GM23338 (cell line): ENCODE measurements around the gene EXOC6B. TPM values are rescaled to one million over a fixed set of nuclear protein-coding genes. Genes with fewer than 3 reads are reported as not detected.

ENCODE experiments used
- ATAC-seq: fragments of 200-7000 bp; cut with Tn5 transposase; 3 replicates; pipeline ENCODE4 v1.9.1; 2020
- DNase-seq: peaks from one replicate; pipeline ENCODE4 v3.0.0-alpha.2; 2015; ENCODE audit warnings: low spot score
- H2AFZ ChIP-seq: fragments of 200-600 bp; sonication (generic); 2 replicates; pipeline ENCODE4 v1.8.0; 2016; ENCODE audit warnings: antibody characterized with exemption, mild to moderate bottlenecking, moderate library complexity
- H3F3A ChIP-seq: fragments of 200-600 bp; sonication (generic); replicated peaks from 2 replicates; pipeline ENCODE4 v1.8.0; 2017; ENCODE audit warnings: antibody characterized with exemption, mixed run types, low read depth
- H3K27ac ChIP-seq: fragments of 200-600 bp; sonication (generic); 2 replicates; pipeline ENCODE4 v1.6.1; 2016; ENCODE audit warnings: low read depth
- H3K27me3 ChIP-seq: fragments of 200-600 bp; sonication (generic); 2 replicates; pipeline ENCODE4 v1.8.0; 2016; ENCODE audit warnings: mild to moderate bottlenecking, mixed run types, moderate library complexity; ENCODE audit not compliant: insufficient read depth
- H3K36me3 ChIP-seq: fragments of 200-600 bp; sonication (generic); 2 replicates; pipeline ENCODE4 v1.8.0; 2016; ENCODE audit warnings: mild to moderate bottlenecking; ENCODE audit not compliant: insufficient read depth
- H3K4me1 ChIP-seq: fragments of 200-600 bp; sonication (generic); 2 replicates; pipeline ENCODE4 v1.8.0; 2016; ENCODE audit warnings: mild to moderate bottlenecking, moderate library complexity; ENCODE audit not compliant: insufficient read depth
- H3K4me2 ChIP-seq: fragments of 200-600 bp; sonication (generic); 2 replicates; pipeline ENCODE4 v1.7.1; 2017; ENCODE audit warnings: mixed run types
- H3K4me3 ChIP-seq: fragments of 200-600 bp; sonication (generic); 2 replicates; pipeline ENCODE4 v1.6.1; 2016; ENCODE audit warnings: mixed run types
- H3K79me2 ChIP-seq: fragments of 200-600 bp; sonication (generic); replicated peaks from 2 replicates; pipeline ENCODE4 v1.8.0; 2017; ENCODE audit warnings: mild to moderate bottlenecking; ENCODE audit not compliant: insufficient read depth
- H3K9me2 ChIP-seq: fragments of 200-600 bp; sonication (generic); 2 replicates; pipeline ENCODE4 v1.8.0; 2017; ENCODE audit not compliant: insufficient read depth
- H4K20me1 ChIP-seq: fragments of 200-600 bp; sonication (generic); replicated peaks from 2 replicates; pipeline ENCODE4 v1.8.0; 2017; ENCODE audit warnings: mild to moderate bottlenecking; ENCODE audit not compliant: insufficient read depth
- H3K27ac Mint-ChIP-seq: 2 replicates; pipeline ENCODE4 v1.8.0; 2020; ENCODE audit warnings: inconsistent platforms, mild to moderate bottlenecking, moderate library complexity, mixed read lengths
- H3K27me3 Mint-ChIP-seq: 3 replicates; pipeline ENCODE4 v1.8.0; 2022; ENCODE audit warnings: low read depth, mild to moderate bottlenecking, moderate library complexity, mixed read lengths, inconsistent platforms; ENCODE audit not compliant: insufficient read depth, poor library complexity
- H3K36me3 Mint-ChIP-seq: 3 replicates; pipeline ENCODE4 v1.8.0; 2021; ENCODE audit warnings: low read depth, mild to moderate bottlenecking, inconsistent platforms, moderate library complexity, mixed read lengths
- H3K4me1 Mint-ChIP-seq: 3 replicates; pipeline ENCODE4 v1.8.0; 2020; ENCODE audit warnings: mild to moderate bottlenecking, inconsistent platforms, mixed read lengths
- H3K4me3 Mint-ChIP-seq: 3 replicates; pipeline ENCODE4 v1.8.0; 2021; ENCODE audit warnings: moderate library complexity, mild to moderate bottlenecking, inconsistent platforms, mixed read lengths
- H3K9me3 Mint-ChIP-seq: 3 replicates; pipeline ENCODE4 v1.8.0; 2020; ENCODE audit warnings: moderate library complexity, mild to moderate bottlenecking, inconsistent platforms, mixed read lengths
- CREB1 ChIP-seq: fragments of 250-450 bp; sonication (Bioruptor Pico); IDR thresholded peaks from 2 replicates; pipeline ENCODE4 v1.5.0; 2020; ENCODE audit warnings: low read depth, mild to moderate bottlenecking, moderate library complexity
- EZH2 ChIP-seq: fragments of 200-600 bp; sonication (generic); IDR thresholded peaks from one replicate; pipeline ENCODE4 v1.8.0; 2017; ENCODE audit warnings: antibody characterized with exemption, mild to moderate bottlenecking, low read depth; ENCODE audit not compliant: unreplicated experiment
- EZH2phosphoT487 ChIP-seq: fragments of 200-600 bp; sonication (generic); IDR thresholded peaks from one replicate; pipeline ENCODE4 v1.8.1; 2018; ENCODE audit warnings: antibody characterized with exemption; ENCODE audit not compliant: unreplicated experiment
- NANOG ChIP-seq: IDR thresholded peaks from 2 replicates; pipeline ENCODE4 v1.6.1; 2016; ENCODE audit warnings: antibody characterized with exemption, borderline replicate concordance
- POLR2AphosphoS5 ChIP-seq: IDR thresholded peaks from 2 replicates; pipeline ENCODE4 v1.6.1; 2016; ENCODE audit warnings: antibody characterized with exemption, low read depth
- REST ChIP-seq: IDR thresholded peaks from one replicate; pipeline ENCODE4 v1.6.1; 2018; ENCODE audit warnings: antibody characterized with exemption; ENCODE audit not compliant: unreplicated experiment
- ZNF114 ChIP-seq: fragments of 250-450 bp; sonication (Bioruptor Pico); IDR thresholded peaks from 2 replicates; pipeline ENCODE4 v1.5.0; 2020; ENCODE audit warnings: mild to moderate bottlenecking, moderate library complexity
- ZNF331 ChIP-seq: fragments of 250-450 bp; sonication (Bioruptor Pico); IDR thresholded peaks from 2 replicates; pipeline ENCODE4 v1.5.0; 2020; ENCODE audit warnings: low read depth, mild to moderate bottlenecking, moderate library complexity
- polyA plus RNA-seq: library from polyadenylated mRNA; unstranded; fragments of >200 nt; fragmentation: Nextera tagmentation; extraction: Ambion mirVana; gene quantifications from 2 replicates; pipeline ENCODE4 v1.2.1, GENCODE V29; 2016
- total RNA-seq: library from RNA; depleted of rRNA; stranded (reverse); fragments of >200 nt; shearing (Covaris generic); gene quantifications from 2 replicates; pipeline ENCODE4 v1.2.3, GENCODE V29; 2014

The EXOC6B gene
- total and polyA plus RNA-seq, 2 experiments from 2014 or later, result 7.2 to 45.9 TPM

- Mint-ChIP-seq H3K9me3 (no peaks in the 10 kb centered on the region), H3K4me1 (peaks cover 15% of the 10 kb centered on the region; the same call in 2 of the 3 replicates), H3K4me3 (no peak overlapping the region), H3K27me3 (peaks cover 2% of the 10 kb centered on the region), H3K36me3 (no peaks in the 10 kb centered on the region), H3K27ac (no peak overlapping the region)
- Histone ChIP-seq H3K27me3 (no peaks in the 10 kb centered on the region), H3K9me2 (no peaks in the 10 kb centered on the region), H3K36me3 (no peaks in the 10 kb centered on the region), H3K79me2 (no peaks in the 10 kb centered on the region), H4K20me1 (no peaks in the 10 kb centered on the region), H3F3A (no peaks in the 10 kb centered on the region), H3K4me1 (peaks cover 9% of the 10 kb centered on the region; the same call in 1 of the 2 replicates), H3K4me2 (no peak overlapping the region), H3K4me3 (no peak overlapping the region), H3K27ac (no peak overlapping the region), H2AFZ (no peak overlapping the region)
- peak; percentile 73 for TF ChIP-seq REST
- no peak for TF ChIP-seq ZNF114 (CRISPR knock-in tag)
- no peak for ATAC-seq
- peak; percentile 50 for DNase-seq
These were observed 263.2 kb downstream of the EXOC6B start for GRCh38 chr2:72562451-72563153.

- no peak overlapping the region for H3K4me3 Mint-ChIP-seq
- Histone ChIP-seq H3K4me1 (peaks cover 9% of the 10 kb centered on the region; the same call in 1 of the 2 replicates), H3K27me3 (no peaks in the 10 kb centered on the region), H3K27ac (no peak overlapping the region; the same call in 1 of the 2 replicates), H2AFZ (no peak overlapping the region), H4K20me1 (no peaks in the 10 kb centered on the region), H3K4me2 (no peak overlapping the region), H3K4me3 (no peak overlapping the region), H3K79me2 (no peaks in the 10 kb centered on the region), H3K36me3 (no peaks in the 10 kb centered on the region), H3K9me2 (no peaks in the 10 kb centered on the region), H3F3A (no peaks in the 10 kb centered on the region)
- DNase-seq, result peak; percentile 28
- no peaks in the 10 kb centered on the region for H3K36me3 Mint-ChIP-seq
- no peak overlapping the region for H3K27ac Mint-ChIP-seq
- peak; percentile 57 for ATAC-seq
- no peaks in the 10 kb centered on the region for H3K9me3 Mint-ChIP-seq
- H3K4me1 Mint-ChIP-seq, result peaks cover 15% of the 10 kb centered on the region; the same call in 2 of the 3 replicates
- peaks cover 2% of the 10 kb centered on the region for H3K27me3 Mint-ChIP-seq
- TF ChIP-seq ZNF114 (CRISPR knock-in tag), result no peak
- no peak for TF ChIP-seq REST
- TF ChIP-seq EZH2, result no peak
- no peak for TF ChIP-seq POLR2AphosphoS5
- TF ChIP-seq ZNF331 (CRISPR knock-in tag), result no peak
- TF ChIP-seq NANOG, result no peak
- TF ChIP-seq CREB1, result no peak
- no peak for TF ChIP-seq EZH2phosphoT487
These were observed 264.1 kb downstream of the EXOC6B start for GRCh38 chr2:72561621-72562318.
